NCI-H345 treated with DMSO at 0.1 percent for 48 hours (cell line): ENCODE data around the gene CACNA2D1.

Experiments
- DNase-seq: peaks from one replicate; lab custom pipeline; 2025; ENCODE audit not compliant: unreplicated experiment; lab: John Stamatoyannopoulos, UW

The CACNA2D1 gene

GRCh38 chr7:82289152-82289535 lies 154.4 kb downstream of the CACNA2D1 start:
- peak; percentile 87 for DNase-seq

- DNase-seq = peak; percentile 85
Measured at GRCh38 chr7:82286798-82287140, 156.8 kb downstream of the CACNA2D1 start.

GRCh38 chr7:82286096-82286797 lies 157.3 kb downstream of the CACNA2D1 start:
- peak; percentile 85 for DNase-seq

GRCh38 chr7:82284936-82285519 lies 158.5 kb downstream of the CACNA2D1 start:
- no peak for DNase-seq

- peak; percentile 91 for DNase-seq
Measured at GRCh38 chr7:82275342-82275741, 168.2 kb downstream of the CACNA2D1 start.

GRCh38 chr7:82274681-82275080 lies 168.9 kb downstream of the CACNA2D1 start:
- DNase-seq = no peak

GRCh38 chr7:82273886-82274285 lies 169.7 kb downstream of the CACNA2D1 start:
- no peak for DNase-seq

GRCh38 chr7:82270870-82271269 lies 172.7 kb downstream of the CACNA2D1 start:
- DNase-seq = no peak

GRCh38 chr7:82268632-82269031 lies 174.9 kb downstream of the CACNA2D1 start:
- DNase-seq = no peak

GRCh38 chr7:82266081-82266480 lies 177.5 kb downstream of the CACNA2D1 start:
- DNase-seq = no peak

- DNase-seq = no peak
Measured at GRCh38 chr7:82264783-82265305, 178.7 kb downstream of the CACNA2D1 start.

GRCh38 chr7:82263920-82264782 lies 179.4 kb downstream of the CACNA2D1 start:
- DNase-seq = no peak

- no peak for DNase-seq
Measured at GRCh38 chr7:82258181-82258580, 185.4 kb downstream of the CACNA2D1 start.

GRCh38 chr7:82257118-82257695 lies 186.4 kb downstream of the CACNA2D1 start:
- DNase-seq = no peak

- no peak for DNase-seq
Measured at GRCh38 chr7:82255706-82256105, 187.9 kb downstream of the CACNA2D1 start.

GRCh38 chr7:82250598-82250997 lies 193.0 kb downstream of the CACNA2D1 start:
- DNase-seq = no peak

- no peak for DNase-seq
Measured at GRCh38 chr7:82249979-82250378, 193.6 kb downstream of the CACNA2D1 start.

- DNase-seq = no peak
Measured at GRCh38 chr7:82247814-82248433, 195.7 kb downstream of the CACNA2D1 start.

- no peak for DNase-seq
Measured at GRCh38 chr7:82244947-82245517, 198.5 kb downstream of the CACNA2D1 start.

- DNase-seq = no peak
Measured at GRCh38 chr7:82241356-82241755, 202.2 kb downstream of the CACNA2D1 start.

- no peak for DNase-seq
Measured at GRCh38 chr7:82235713-82236112, 207.9 kb downstream of the CACNA2D1 start.
